Measurements from ENCODE around the gene PLEKHA8.

Gene PLEKHA8

GRCh38 chr7:30070052-30070451 is 41.8 kb downstream of the PLEKHA8 start:
- H3K4me3 ChIP-seq (ENCODE audit: low read depth, low read length) = no peak overlapping the region
- no peak for TF ChIP-seq CTCF (IDR thresholded peaks at IDR 0.05; ENCODE audit: borderline replicate concordance, insufficient read depth, low read depth, low read length)

GRCh38 chr7:30072735-30073134 is 44.5 kb downstream of the PLEKHA8 start:
- TF ChIP-seq CTCF (IDR thresholded peaks at IDR 0.05; ENCODE audit: borderline replicate concordance, insufficient read depth, low read depth, low read length) = no peak
- no peak overlapping the region for H3K4me3 ChIP-seq (ENCODE audit: low read depth, low read length)

DNA sequence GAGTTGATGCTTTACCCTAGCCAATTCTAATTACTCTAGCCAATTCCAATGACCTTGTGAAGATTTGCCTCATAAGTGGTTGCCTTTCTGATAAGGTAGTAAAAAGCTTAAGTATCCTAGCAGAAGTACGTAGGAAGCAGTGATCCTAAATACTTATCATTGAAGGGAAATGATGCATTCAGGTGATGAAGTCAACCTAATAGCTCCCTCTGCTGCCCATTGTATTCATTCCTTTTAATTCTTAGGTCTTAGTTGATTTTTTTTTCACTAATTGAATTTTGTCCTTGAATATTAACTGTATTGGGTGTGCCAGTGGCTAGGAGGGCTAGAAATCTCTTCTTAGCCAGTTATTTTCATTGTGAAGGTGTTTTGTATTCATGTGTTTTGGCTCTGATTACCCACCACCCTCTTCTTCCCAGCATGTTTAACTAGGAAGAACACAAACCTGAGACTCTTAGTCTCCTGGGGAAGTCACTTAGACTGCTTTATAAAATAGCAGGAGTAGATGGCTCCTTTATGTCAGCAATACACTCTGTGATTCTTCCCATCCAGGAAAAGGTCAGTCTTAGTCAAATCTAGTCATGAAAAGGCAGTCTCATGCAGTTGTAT is 46.3 kb downstream of the PLEKHA8 start:
- TF ChIP-seq CTCF (IDR thresholded peaks at IDR 0.05; ENCODE audit: borderline replicate concordance, insufficient read depth, low read depth, low read length) = peak; percentile 29; the same call in 1 of the 2 replicates
- H3K4me3 ChIP-seq (ENCODE audit: low read depth, low read length) = no peak overlapping the region

GRCh38 chr7:30076411-30076810 is 48.2 kb downstream of the PLEKHA8 start:
- TF ChIP-seq CTCF (IDR thresholded peaks at IDR 0.05; ENCODE audit: borderline replicate concordance, insufficient read depth, low read depth, low read length) = no peak
- H3K4me3 ChIP-seq (ENCODE audit: low read depth, low read length) = no peak overlapping the region

DNA sequence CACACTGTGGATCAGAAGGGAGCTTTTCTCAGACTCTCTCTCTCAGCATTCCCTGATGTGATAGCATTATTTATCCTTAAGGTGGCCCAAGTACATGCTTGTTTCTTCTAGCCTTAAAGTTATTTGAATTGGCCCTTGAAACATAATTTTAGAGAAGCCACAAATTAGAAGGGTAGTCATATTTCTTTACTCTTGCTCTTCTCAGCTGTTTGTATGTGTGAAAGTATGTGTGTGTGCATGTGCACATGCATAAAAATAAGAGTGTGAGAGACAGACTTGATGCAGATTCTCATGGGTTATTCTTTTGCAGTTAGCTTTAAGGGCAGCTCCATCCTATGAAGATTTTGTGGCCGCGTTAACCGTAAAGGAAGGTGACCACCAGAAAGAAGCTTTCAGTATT is 50.1 kb downstream of the PLEKHA8 start:
- H3K4me3 ChIP-seq (ENCODE audit: low read depth, low read length) = no peak overlapping the region
- TF ChIP-seq CTCF (IDR thresholded peaks at IDR 0.05; ENCODE audit: borderline replicate concordance, insufficient read depth, low read depth, low read length) = no peak

- no peak overlapping the region for H3K4me3 ChIP-seq (ENCODE audit: low read depth, low read length)
- no peak for TF ChIP-seq CTCF (IDR thresholded peaks at IDR 0.05; ENCODE audit: borderline replicate concordance, insufficient read depth, low read depth, low read length)
Measured at GRCh38 chr7:30079880-30080279, 51.7 kb downstream of the PLEKHA8 start.

DNA sequence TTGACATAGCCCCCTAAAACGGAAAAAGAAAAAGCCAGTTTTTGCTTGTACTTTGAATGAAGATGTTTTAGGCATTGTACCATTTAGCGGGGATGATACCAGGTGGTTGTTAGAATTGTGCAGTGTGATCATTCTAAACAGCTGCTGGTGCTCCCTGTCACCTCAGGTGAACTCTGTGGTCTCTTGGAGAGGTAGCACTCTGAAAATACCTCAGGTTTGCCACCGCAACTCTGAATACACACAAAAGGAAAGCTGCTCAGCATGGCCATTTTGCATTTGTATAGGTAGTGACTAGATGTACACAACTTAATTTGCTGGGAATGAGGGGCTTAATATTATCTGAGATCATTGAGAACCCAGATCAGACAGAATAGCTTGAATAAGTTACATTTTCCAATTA is 52.6 kb downstream of the PLEKHA8 start:
- no peak overlapping the region for H3K4me3 ChIP-seq (ENCODE audit: low read depth, low read length)

More for the DNA sequence above, 52.6 kb downstream of the PLEKHA8 start:
- no peak for TF ChIP-seq CTCF (IDR thresholded peaks at IDR 0.05; ENCODE audit: borderline replicate concordance, insufficient read depth, low read depth, low read length)
